ENCODE data around the gene CWH43.
"Not testable (repeated sequence)": the region's sequence is repeated elsewhere in the genome, so short reads cannot be mapped to it uniquely, and the experiment has no call there.

The CWH43 gene

GRCh38 chr4:48976041-48976440 is 10.0 kb upstream of the CWH43 start:
- no peak for DNase-seq

GRCh38 chr4:48979914-48980579 is 6.0 kb upstream of the CWH43 start:
- no peak for DNase-seq

DNA sequence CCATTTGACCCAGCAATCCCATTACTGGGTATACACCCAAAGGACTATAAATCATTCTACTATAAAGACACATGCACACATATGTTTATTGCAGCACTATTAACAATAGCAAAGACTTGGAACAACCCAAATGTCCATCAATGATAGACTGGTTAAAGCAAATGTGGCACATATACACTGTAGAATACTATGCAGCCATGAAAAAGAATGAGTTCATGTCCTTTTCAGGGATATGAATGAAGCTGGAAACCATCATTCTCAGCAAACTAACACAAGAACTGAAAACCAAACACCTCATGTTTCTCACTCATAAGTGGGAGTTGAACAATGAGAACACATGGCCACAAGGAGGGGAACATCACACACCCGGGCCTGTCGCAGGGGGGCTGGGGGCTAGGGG is 2.1 kb upstream of the CWH43 start:
- not testable (repeated sequence) for DNase-seq

- no peak for DNase-seq
These were observed 486 bp upstream of the CWH43 start for GRCh38 chr4:48985602-48985975.

GRCh38 chr4:48986654-48987164 is 634 bp downstream of the CWH43 start:
- DNase-seq = no peak

DNA sequence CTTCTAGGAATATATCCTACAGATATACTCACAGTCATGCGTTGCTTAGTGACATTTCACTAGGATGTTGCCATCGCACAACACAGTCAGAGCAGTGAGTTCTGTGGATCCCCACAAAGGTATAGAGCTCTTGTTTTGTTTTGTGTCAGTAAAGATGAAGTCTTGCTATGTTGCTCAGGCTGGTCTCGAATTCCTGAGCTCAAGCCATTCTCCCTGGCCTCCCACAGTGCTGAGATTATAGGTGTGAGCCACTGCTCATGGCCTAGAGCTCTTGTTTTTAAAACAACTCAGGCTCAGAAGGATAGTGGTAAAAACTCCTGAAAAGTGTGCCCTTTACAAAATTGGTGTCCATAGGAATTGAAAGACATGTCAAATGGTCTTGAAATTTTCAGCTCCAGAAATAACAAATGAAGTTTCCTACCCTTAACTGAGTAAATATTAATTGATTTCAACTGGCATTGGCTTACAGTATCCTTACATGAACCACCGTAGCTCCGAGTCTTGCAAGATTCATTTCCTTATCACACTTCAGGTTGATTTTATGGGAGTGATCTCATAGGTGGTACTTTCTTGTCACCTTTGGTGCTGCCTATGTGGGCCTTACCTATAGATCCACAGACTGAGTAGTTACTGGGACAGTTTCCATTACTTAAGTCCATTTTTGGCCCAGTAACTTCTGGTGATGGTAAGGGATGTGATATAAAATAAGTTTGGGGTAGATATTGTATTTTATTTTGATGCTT is 3.6 kb downstream of the CWH43 start:
- DNase-seq = no peak

- DNase-seq = no peak
These were observed 5.3 kb downstream of the CWH43 start for GRCh38 chr4:48991357-48991756.

DNA sequence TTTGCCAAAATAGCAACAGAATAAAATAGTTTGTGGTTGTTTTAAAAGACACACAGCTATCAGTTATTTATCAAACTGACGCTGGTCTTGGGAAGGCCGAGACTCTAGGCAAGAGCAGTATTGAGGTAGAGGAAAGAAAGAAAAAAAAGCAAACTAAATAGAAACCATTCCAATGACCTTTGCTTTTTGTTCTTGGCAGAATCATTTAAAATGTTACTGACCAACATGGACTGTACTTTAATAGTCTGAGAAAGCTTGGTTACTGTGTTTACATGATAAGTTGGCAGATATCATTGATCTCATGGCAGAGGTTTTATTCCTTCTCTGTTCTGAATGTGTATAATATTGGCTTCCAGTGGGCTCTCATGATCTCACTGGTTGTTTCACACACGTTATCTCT is 11.9 kb downstream of the CWH43 start:
- DNase-seq = no peak

DNA sequence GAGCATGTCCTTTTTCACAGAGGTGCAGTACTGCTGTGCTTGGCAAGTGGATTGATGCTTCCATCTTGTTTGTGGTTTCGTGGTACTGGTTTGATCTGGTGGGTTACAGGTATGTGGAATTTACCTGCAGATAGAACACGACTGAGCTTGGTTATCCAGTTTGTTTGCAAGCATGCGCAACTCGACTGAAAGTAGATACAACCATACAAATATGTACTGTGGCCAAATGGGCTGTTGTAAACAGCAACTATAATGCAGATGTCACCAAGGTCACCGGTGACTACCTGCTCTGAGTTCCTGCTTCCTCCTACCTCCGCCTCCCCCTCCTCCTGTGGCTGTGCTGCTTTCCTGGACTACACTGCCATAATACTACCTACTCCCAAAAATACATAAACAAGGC is 12.4 kb downstream of the CWH43 start:
- no peak for DNase-seq

GRCh38 chr4:49000806-49001205 is 14.7 kb downstream of the CWH43 start:
- no peak for DNase-seq

DNA sequence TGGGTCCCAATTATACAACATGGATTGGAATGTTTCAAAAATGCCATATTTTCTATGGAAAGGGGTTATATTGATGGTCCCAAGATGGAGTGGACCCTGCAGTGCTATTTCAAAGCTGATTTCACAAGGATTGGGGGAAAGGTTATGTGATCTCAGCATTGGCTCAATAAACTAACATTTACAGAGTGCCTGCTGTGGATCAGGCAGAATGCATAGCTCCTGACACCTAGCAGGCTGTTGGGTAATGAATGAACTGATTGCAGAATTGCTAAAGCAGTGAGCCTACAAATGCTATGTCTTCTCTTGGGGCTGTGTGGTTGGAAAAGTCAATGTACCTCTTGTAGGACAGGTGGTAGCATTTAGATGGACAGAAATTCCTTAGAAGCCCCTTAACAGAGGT is 16.9 kb downstream of the CWH43 start:
- no peak for DNase-seq

DNA sequence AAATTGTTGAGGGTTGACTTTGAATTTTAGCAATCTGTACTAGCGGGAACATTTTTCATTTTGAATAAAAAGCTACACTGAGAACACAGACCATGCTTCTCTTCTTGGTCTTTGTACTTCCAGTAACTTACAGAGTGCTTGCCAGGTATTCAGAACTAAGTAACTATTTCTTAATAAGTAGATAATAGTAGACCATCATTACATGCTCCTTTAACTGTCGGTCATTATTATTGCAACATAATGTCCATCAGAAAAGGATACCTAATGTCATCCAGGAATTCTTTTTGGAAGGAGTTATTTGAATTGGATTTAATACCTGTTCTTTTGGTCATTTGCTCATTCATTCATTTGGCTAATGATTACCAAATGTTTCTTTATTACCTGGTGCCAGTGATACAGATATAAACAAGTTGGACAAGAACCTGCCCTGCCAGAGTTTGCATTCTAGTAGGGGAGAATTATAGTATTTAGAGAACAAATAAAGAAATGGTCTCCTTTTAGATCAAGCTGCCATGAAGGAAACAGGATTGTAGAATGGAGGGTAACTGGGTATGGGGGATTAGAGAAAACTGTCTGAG is 32.7 kb downstream of the CWH43 start:
- DNase-seq = no peak

DNA sequence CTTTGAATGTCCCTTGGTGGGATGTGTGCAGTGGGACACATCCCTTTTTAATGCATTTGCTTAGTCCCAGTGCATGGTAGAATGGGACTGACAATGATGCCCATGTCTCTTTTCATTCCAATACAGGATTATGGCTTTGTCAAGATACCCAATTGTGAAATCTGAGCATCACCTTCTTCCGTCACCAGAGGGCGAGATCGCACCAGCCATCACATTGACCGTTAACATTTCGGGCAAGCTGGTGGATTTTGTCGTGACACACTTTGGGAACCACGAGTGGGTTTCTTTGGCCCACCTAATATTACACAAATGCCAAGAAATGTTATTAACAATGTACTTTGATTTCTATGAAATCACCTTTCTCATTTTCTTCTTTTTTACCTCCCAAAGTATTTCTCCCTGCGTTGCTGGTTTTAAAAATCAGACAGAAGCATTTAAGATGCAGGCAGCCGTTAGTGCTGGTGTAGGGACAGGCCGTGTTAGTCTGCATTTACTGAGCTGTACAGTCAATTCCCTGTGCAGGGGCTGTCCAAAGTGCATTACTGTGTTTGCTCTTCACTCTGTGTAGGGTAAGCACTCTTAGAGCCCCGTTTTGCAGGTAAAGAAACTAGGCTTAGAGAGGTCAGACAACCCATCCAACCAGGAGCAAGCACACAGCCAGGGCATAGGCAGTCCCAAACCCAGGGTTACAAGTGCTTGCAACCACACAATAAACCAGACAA is 46.5 kb downstream of the CWH43 start:
- no peak for DNase-seq

DNA sequence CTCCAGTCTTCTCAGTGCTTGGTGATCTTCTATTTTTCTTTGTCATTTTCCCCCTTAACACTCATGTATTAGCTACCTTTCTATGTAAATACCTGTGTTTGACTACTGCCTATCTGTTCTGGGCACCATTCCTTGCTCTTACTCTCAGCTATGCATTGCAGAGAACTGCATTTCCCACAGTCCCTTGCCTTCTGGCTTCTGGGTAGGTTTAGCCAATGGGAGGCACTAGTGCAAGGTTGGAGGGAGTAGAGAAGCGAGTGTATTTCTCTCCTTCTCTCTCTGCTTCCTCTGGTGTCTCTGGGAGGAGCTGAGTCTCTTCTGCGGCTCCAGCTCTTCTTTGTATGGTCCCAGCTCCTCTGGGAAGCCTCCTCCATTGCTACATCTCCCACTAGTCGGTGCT is 50.5 kb downstream of the CWH43 start:
- DNase-seq = no peak

DNA sequence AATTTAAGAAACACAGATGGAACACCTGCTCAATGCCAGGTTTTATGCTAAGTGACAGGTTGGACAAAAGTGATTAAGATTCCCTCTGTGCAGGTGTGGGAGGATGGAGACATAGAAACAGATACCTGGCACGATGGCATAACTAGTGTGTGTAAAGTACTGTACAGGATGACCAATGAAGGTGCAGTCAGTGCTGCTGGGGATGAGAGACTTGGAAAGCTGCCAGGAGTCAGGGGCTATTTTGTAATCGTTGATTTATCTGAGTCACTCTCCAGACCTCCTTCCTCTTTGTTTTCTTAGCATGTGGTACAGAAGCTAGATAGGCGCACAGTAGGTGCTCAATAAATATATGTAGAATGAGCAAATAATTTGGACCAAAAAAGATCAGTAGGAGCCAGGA is 58.2 kb downstream of the CWH43 start:
- DNase-seq = no peak

DNA sequence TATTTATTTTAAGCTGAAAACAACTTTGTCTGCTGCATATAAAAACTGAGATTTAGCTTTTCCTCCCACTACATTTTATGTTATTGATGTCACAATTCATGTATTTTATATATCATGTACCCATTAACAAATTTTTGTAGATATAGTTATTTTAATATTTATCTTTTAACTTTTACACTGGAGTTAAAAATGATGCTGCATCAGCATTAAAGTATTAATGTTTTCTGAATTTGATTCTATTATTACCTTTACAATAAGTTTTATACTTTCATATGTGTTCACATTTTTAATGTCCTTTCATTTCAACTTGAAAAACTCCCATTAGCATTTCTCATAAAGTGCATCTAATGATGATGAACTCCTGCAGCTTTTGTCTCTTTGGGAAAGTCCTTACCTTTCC is 72.2 kb downstream of the CWH43 start:
- no peak for DNase-seq

DNA sequence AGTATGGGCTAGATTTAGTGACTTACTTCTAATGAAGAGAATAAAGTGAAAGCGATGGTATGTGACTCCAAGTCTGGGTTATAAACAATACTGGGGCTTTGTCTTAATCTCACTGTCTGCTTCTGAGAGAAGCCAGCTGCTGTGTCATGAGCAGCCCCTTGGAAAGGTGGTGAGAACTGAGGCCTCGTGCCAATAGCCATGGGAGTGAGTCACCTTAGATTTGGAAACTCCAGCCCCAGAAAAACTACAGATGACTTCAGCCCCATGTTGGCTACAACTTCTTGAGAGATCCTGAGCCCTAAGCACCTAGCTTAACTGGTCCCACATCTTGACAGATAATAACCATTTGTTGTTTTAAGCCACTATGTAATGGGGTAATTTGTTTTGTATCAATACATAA is 77.6 kb downstream of the CWH43 start:
- no peak for DNase-seq

DNA sequence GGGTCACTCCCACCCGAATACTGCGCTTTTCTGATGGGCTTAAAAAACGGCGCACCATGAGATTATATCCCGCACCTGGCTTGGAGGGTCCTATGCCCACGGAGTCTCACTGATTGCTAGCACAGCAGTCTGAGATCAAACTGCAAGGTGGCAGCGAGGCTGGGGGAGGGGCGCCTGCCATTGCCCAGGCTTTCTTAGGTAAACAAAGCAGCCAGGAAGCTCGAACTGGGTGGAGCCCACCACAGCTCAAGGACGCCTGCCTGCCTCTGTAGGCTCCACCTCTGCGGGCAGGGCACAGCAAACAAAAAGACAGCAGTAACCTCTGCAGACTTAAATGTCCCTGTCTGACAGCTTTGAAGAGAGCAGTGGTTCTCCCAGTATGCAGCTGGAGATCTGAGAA is 86.1 kb downstream of the CWH43 start:
- DNase-seq = not testable (repeated sequence)

DNA sequence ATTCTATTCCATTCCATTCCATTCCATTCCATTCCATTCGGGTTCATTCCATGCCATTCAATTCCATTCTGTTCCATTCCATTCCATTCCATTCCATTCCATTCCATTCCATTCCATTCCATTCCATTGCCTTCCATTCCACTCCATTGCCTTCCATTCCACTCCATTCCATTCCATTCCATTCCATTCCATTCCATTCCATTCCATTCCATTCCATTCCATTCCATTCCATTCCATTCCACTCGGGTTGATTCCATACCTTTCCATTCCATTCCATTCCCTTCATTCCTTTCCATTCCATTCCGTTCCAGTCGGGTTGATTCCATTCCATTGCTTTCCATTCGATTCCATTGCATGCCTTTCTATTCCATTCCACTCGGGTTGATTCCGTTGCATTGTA is 105.8 kb downstream of the CWH43 start:
- DNase-seq = not testable (repeated sequence)

DNA sequence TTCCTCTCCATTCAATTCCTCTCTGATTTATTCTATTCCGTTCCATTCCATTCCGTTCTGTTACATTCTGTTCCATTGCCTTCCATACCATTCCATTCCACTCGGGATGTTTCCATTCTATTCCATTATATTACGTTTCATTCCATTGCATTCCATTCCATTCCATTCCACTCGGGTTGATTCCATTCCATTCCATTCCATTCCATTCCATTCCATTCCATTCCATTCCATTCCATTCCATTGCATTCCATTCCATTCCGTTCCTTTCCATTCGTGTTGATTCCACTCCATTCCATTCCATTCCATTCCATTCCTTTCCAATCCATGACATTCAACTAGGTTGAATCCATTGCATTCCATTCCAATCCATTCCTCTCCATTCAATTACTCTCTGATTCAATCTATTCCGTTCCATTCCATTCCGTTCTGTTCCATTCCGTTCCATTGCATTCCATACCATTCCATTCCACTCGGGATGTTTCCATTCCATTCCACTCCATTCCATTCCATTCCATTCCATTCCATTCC is 106.6 kb downstream of the CWH43 start:
- DNase-seq = not testable (repeated sequence)

- DNase-seq = not testable (repeated sequence)
These were observed 110.1 kb downstream of the CWH43 start for GRCh38 chr4:49096215-49096614.

DNA sequence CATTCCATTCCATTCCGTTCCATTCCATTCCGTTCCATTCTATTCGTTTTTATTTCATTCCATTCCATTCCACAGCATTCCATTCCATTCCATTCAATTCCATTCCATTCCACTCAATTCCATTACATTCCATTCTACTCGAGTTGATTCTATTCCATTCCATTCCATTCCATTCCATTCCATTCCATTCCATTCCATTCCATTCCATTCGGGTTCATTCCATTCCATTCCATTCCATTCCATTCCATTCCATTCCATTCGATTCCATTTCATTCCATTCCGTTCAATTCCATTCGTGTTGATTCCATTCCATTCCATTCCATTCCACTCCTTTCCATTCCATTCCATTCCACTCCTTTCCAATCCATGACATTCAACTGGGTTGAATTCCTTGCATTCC is 110.6 kb downstream of the CWH43 start:
- not testable (repeated sequence) for DNase-seq

- DNase-seq = not testable (repeated sequence)
These were observed 111.0 kb downstream of the CWH43 start for GRCh38 chr4:49097071-49097470.
